OCI-M1 (cell line): ENCODE measurements around the gene WFDC11.
A peak's percentile ranks its signal among the peaks of the same experiment; 100 is the strongest.
"Not testable (repeated sequence)": the region's sequence is repeated elsewhere in the genome, so short reads cannot be mapped to it uniquely, and the experiment has no call there.

Source experiments
- DNase-seq: peaks from one replicate; lab custom pipeline; 2025; lab: John Stamatoyannopoulos, UW

Gene WFDC11

GRCh38 chr20:45670139-45670538 lies at the start of gene WFDC11:
Gene WFDC11, minus strand, starts transcription at chr20:45670239. Its CDS starts 19,639 bp downstream, at chr20:45650600.
- no peak for DNase-seq

- not testable (repeated sequence) for DNase-seq
Measured at GRCh38 chr20:45716141-45716688, 46.2 kb upstream of the WFDC11 start.

- DNase-seq: peak; percentile 21
Measured at GRCh38 chr20:45704969-45705637, 35.1 kb upstream of the WFDC11 start, which contains the start of gene WFDC10B. Gene WFDC10B, minus strand, starts transcription at chr20:45705019. Its CDS starts 19,027 bp downstream, at chr20:45685992.

- no peak for DNase-seq
Measured at GRCh38 chr20:45701873-45702272, 31.8 kb upstream of the WFDC11 start, which contains the start of gene WFDC13. Gene WFDC13, plus strand, starts transcription at chr20:45702038. Its CDS starts 86 bp downstream, at chr20:45702124.

- no peak for DNase-seq
Measured at GRCh38 chr20:45701104-45701503, 31.1 kb upstream of the WFDC11 start.

- DNase-seq: no peak
Measured at GRCh38 chr20:45695496-45695895, 25.5 kb upstream of the WFDC11 start.

- not testable (repeated sequence) for DNase-seq
Measured at GRCh38 chr20:45693346-45693745, 23.3 kb upstream of the WFDC11 start.

GRCh38 chr20:45685896-45686295 lies 15.9 kb upstream of the WFDC11 start:
- no peak for DNase-seq

GRCh38 chr20:45679650-45680049 lies 9.6 kb upstream of the WFDC11 start:
- no peak for DNase-seq

- DNase-seq: no peak
Measured at GRCh38 chr20:45672765-45673164, 2.7 kb upstream of the WFDC11 start.

- DNase-seq: not testable (repeated sequence)
Measured at GRCh38 chr20:45657038-45657437, 13.0 kb downstream of the WFDC11 start.

- not testable (repeated sequence) for DNase-seq
Measured at GRCh38 chr20:45651726-45652125, 18.3 kb downstream of the WFDC11 start.

GRCh38 chr20:45649312-45649863 lies 20.7 kb downstream of the WFDC11 start:
- DNase-seq: no peak

GRCh38 chr20:45647441-45648050 lies 22.5 kb downstream of the WFDC11 start:
- no peak for DNase-seq

- DNase-seq: no peak
Measured at GRCh38 chr20:45646875-45647274, 23.2 kb downstream of the WFDC11 start.

GRCh38 chr20:45645869-45646268 lies 24.2 kb downstream of the WFDC11 start:
- not testable (repeated sequence) for DNase-seq

GRCh38 chr20:45641076-45641475 lies 29.0 kb downstream of the WFDC11 start:
- not testable (repeated sequence) for DNase-seq

- no peak for DNase-seq
Measured at GRCh38 chr20:45639687-45640086, 30.4 kb downstream of the WFDC11 start.

- DNase-seq: no peak
Measured at GRCh38 chr20:45636513-45636912, 33.5 kb downstream of the WFDC11 start.

- no peak for DNase-seq
Measured at GRCh38 chr20:45631184-45631583, 38.9 kb downstream of the WFDC11 start, which contains the start of gene WFDC9. Gene WFDC9, minus strand, starts transcription at chr20:45631284. Its CDS starts 21,103 bp downstream, at chr20:45610181.

- DNase-seq: no peak
Measured at GRCh38 chr20:45630371-45630770, 39.7 kb downstream of the WFDC11 start.

- peak; percentile 91 for DNase-seq
Measured at GRCh38 chr20:45629496-45630100, 40.4 kb downstream of the WFDC11 start, which contains the start of gene WFDC10A. Gene WFDC10A, plus strand, starts transcription at chr20:45629739. Its CDS starts 75 bp downstream, at chr20:45629814.
